ENCODE results near the gene C19orf25.

DNA sequence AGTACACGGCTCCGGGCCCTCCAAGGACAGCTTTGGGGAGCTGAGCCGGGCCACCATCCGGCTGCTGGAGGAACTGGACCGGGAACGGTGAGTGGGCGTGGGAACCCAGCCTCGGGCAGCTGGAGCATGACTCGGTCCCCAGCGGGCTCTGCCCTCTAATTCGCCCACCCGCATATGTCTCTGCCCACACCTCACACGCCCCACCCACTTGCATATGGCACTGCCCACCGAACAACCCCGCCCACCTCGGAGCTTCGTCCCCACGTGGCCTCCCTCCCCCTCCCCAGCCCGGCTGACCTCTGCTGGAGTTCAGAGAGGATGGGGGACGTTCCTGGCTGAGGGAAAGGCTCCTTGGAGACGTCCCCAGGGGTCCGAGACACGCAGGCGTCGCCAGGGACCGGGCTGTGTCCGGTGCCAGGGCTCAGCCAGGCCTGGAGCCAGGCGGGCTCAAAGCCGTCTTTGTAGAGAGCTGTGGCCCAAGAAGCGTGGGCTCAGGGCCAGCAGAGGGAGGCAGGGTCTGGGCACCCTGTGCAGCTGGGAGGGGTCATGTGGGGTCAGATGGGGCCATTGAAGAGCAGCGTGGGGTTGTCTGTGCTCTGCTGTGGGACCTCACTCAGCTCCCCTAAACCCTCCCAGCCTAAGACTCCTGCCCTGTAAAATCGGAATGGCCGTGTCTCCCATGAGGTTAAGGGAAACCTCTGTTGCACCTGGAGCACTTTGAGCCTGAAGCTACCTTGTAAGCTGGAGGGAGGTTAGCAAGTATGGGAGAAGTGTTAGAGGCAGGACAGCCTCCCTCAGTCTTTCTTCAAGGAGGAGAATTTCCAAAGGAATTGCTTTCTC is 25.3 kb downstream of the C19orf25 start:
- TF ChIP-seq, protein P1, sequence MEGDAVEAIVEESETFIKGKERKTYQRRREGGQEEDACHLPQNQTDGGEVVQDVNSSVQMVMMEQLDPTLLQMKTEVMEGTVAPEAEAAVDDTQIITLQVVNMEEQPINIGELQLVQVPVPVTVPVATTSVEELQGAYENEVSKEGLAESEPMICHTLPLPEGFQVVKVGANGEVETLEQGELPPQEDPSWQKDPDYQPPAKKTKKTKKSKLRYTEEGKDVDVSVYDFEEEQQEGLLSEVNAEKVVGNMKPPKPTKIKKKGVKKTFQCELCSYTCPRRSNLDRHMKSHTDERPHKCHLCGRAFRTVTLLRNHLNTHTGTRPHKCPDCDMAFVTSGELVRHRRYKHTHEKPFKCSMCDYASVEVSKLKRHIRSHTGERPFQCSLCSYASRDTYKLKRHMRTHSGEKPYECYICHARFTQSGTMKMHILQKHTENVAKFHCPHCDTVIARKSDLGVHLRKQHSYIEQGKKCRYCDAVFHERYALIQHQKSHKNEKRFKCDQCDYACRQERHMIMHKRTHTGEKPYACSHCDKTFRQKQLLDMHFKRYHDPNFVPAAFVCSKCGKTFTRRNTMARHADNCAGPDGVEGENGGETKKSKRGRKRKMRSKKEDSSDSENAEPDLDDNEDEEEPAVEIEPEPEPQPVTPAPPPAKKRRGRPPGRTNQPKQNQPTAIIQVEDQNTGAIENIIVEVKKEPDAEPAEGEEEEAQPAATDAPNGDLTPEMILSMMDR (conservative IDR thresholded peaks at IDR 0.05 in 1 of 2, IDR thresholded peaks at IDR 0.05 in 1 of 2; ENCODE audit: low read depth in 1 of 2, low read length in 2 of 2): no peak
- peak; percentile 32 for TF ChIP-seq EZH2 (IDR thresholded peaks at IDR 0.05; ENCODE audit: low read length, missing control alignments)
